GM10248 (cell line): ENCODE results near the gene SLC17A7.

Source experiments
- CTCF ChIA-PET: fragments of 300-600 bp; sonication (Branson Sonifier 250); formaldehyde crosslinking; extraction: SDS; loops from one replicate; lab custom pipeline; 2021; ENCODE audit warnings: antibody characterized with exemption; lab: Yijun Ruan, JAX
- POLR2A ChIA-PET: fragments of 350-650 bp; sonication (Branson Sonifier 250); formaldehyde crosslinking; extraction: SDS; loops from one replicate; lab custom pipeline; 2020; ENCODE audit warnings: antibody characterized with exemption; lab: Yijun Ruan, JAX
- DNase-seq: peaks from one replicate; pipeline ENCODE4 v3.0.0; 2012; ENCODE audit errors: extremely low spot score
- CTCF ChIP-seq: IDR thresholded peaks from 2 replicates; pipeline ENCODE4 v1.5.1; 2012; ENCODE audit warnings: mild to moderate bottlenecking, low read depth; ENCODE audit errors: extremely low read depth, missing control alignments, control extremely low read depth

Gene SLC17A7

GRCh38 chr19:49425922-49426592 lies 15.3 kb downstream of the SLC17A7 start:
- DNase-seq: no peak
- ChIA-PET CTCF (interaction anchor here (1.6 to 2.1 kb wide), 4 partner anchors 8 to 44 kb away, joined by 4 to 8 read pairs (median 6); no protein-coding TSS in a partner anchor), POLR2A (no interaction called here)
- no peak for TF ChIP-seq CTCF

GRCh38 chr19:49425178-49425577 lies 16.1 kb downstream of the SLC17A7 start, which contains the start of gene GFY:
GFY (plus strand) TSS chr19:49425388; CDS start chr19:49426431, 1,043 bp downstream.
- POLR2A ChIA-PET: interaction anchor here (0.7 kb wide), 1 partner anchor 13 kb away, joined by 3 read pairs; no protein-coding TSS in a partner anchor
- no peak for TF ChIP-seq CTCF
- CTCF ChIA-PET: interaction anchor here (0.7 to 2.1 kb wide), 7 partner anchors 16 to 124 kb away, joined by 3 to 8 read pairs (median 4); no protein-coding TSS in a partner anchor
- DNase-seq: no peak

- ChIA-PET POLR2A (interaction anchor here (0.5 kb wide), 1 partner anchor 966 kb away, joined by 3 read pairs; no protein-coding TSS in a partner anchor), CTCF (interaction anchor here (1.2 to 2.1 kb wide), 4 partner anchors 20 to 49 kb away, joined by 3 to 7 read pairs (median 4); no protein-coding TSS in a partner anchor)
- no peak for TF ChIP-seq CTCF
- DNase-seq: no peak
These were observed 17.4 kb downstream of the SLC17A7 start for GRCh38 chr19:49423985-49424303.

DNA sequence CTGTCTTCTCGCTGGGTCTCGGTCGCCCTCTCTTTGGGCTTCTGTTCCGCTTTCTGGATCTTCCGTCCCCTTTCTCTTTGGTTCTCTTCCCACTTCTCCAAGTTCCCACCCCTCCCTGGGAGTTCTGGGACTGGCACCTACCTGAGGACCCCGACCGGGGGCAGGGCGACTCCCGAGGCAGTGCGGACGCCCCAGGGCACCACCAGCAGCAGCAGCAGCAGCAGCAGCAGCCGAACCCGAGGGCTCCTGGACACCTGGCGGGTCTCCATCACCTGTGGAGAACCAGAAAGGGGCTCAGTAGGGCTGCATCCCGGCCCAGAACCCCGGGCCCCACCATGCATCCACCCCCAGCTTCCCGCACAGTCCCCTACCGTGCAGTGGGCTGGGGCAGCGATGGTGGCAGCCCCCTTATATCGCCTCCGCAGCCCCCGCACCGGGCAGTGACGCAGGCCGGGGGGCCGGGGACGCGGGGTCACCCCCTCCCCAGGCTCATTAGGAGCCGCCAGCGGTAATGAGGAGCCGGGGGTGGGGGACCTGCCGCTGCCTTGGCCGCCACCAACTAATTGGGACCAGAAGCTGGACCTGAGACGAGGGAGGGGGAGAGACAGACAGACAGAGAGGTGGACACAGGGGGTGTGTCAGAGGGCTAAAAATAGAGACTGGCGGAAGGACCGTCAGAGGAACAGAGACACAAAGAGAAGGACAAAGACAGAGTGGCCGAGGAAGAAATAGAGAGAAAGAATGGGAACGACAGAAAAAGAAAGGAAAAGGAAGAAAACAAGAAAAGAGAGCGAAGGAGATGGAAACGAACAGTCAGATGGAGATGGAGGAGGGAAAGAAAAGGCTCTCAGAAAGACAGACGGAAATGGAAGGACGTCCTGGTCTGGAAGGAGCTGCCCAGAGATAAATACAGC lies 18.0 kb downstream of the SLC17A7 start, which contains the start of gene PTH2:
Gene PTH2 (minus strand): TSS at position 371 of the 914 bp plus-strand sequence. CDS start 102 bp downstream, at position 269.
- POLR2A ChIA-PET: interaction anchor here (0.5 kb wide), 1 partner anchor 967 kb away, joined by 3 read pairs; no protein-coding TSS in a partner anchor
- CTCF ChIA-PET: interaction anchor here (1.2 to 2.1 kb wide), 3 partner anchors 19 to 50 kb away, joined by 3 to 7 read pairs (median 3); no protein-coding TSS in a partner anchor
- DNase-seq: no peak
- TF ChIP-seq CTCF: no peak

GRCh38 chr19:49422407-49423070 lies 18.8 kb downstream of the SLC17A7 start:
- TF ChIP-seq CTCF: peak; percentile 23
- ChIA-PET POLR2A (no interaction called here), CTCF (no interaction called here)
- DNase-seq: peak; percentile 58

- no peak for TF ChIP-seq CTCF
- ChIA-PET POLR2A (no interaction called here), CTCF (no interaction called here)
- no peak for DNase-seq
These were observed 19.5 kb downstream of the SLC17A7 start for GRCh38 chr19:49421878-49422202.
